Gastrocnemius medialis (tissue), 4 donors: ENCODE measurements around the gene SDR9C7.

Experiments used
- POLR2A ChIP-seq, 2 donors: fragments of 450-650 bp; IDR thresholded peaks; one replicate each; pipeline ENCODE4 v1.6.1; 2017; ENCODE audit warnings: antibody characterized with exemption in 2 of 2, mild to moderate bottlenecking in 2 of 2, moderate library complexity in 2 of 2
- TF ChIP-seq, protein P1 (sequence below), 5 experiments: fragments of 450-650 bp in 3 of 5; fragments of 200-600 bp in 2 of 5; sonication (generic) in 2 of 5; IDR thresholded peaks in 4 of 5; conservative IDR thresholded peaks in 1 of 5; 1 replicate in 4 of 5; 2 replicates in 1 of 5; pipeline ENCODE4 v1.5.1; 2016 to 2019; ENCODE audit warnings: antibody characterized with exemption in 5 of 5, mild to moderate bottlenecking in 3 of 5, moderate library complexity in 3 of 5

DNA sequence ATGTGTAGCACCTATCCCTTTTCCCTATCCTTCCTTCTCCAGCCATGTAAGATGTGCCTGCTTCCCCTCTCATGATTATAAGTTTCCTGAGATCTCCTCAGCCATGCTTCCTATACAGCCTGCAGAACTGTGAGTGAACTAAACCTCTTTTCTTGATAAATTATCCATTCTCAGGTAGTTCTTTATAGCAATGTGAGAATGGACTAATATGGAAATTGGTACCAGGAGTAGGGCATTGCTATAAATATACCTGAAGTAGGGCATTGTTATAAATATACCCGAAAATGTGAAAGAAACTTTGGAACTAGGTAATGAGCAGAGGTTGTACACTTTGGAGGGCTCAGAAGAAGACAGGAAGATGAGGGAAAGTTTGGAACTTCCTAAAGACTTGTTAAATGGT lies 48.9 kb downstream of the SDR9C7 start:
- TF ChIP-seq, protein P1, sequence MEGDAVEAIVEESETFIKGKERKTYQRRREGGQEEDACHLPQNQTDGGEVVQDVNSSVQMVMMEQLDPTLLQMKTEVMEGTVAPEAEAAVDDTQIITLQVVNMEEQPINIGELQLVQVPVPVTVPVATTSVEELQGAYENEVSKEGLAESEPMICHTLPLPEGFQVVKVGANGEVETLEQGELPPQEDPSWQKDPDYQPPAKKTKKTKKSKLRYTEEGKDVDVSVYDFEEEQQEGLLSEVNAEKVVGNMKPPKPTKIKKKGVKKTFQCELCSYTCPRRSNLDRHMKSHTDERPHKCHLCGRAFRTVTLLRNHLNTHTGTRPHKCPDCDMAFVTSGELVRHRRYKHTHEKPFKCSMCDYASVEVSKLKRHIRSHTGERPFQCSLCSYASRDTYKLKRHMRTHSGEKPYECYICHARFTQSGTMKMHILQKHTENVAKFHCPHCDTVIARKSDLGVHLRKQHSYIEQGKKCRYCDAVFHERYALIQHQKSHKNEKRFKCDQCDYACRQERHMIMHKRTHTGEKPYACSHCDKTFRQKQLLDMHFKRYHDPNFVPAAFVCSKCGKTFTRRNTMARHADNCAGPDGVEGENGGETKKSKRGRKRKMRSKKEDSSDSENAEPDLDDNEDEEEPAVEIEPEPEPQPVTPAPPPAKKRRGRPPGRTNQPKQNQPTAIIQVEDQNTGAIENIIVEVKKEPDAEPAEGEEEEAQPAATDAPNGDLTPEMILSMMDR (IDR thresholded peaks at IDR 0.05 in 4 of 5, conservative IDR thresholded peaks at IDR 0.05 in 1 of 5): no peak
- no peak for TF ChIP-seq POLR2A (IDR thresholded peaks at IDR 0.05)
